K562 (cell line): ENCODE data around the gene TSPOAP1. TPM values are rescaled to one million over a fixed set of nuclear protein-coding genes. Genes with fewer than 3 reads are reported as not detected.

ENCODE experiments used
- BCLAF1 ChIP-seq, 2 experiments: fragments of 450-650 bp in 1 of 2; IDR thresholded peaks; 2 replicates each; pipeline ENCODE4 v1.6.1; 2011 to 2017; ENCODE audit warnings: low read depth in 2 of 2, antibody characterized with exemption in 1 of 2, borderline replicate concordance in 1 of 2, low read length in 1 of 2, mild to moderate bottlenecking in 1 of 2, mixed read lengths in 1 of 2; ENCODE audit not compliant: control insufficient read depth in 1 of 2
- C11orf30 ChIP-seq: fragments of 450-650 bp; IDR thresholded peaks from 2 replicates; pipeline ENCODE4 v1.6.1; 2016; ENCODE audit warnings: low read depth, mild to moderate bottlenecking
- E2F5 ChIP-seq: sonication (generic); formaldehyde crosslinking; IDR thresholded peaks from 2 replicates; pipeline ENCODE4 v1.8.0; 2022; ENCODE audit warnings: mild to moderate bottlenecking, missing genetic modification reagents
- E4F1 ChIP-seq: fragments of 250-450 bp; sonication (Bioruptor Pico); IDR thresholded peaks from 2 replicates; pipeline ENCODE4 v1.5.0; 2021; ENCODE audit warnings: mild to moderate bottlenecking, borderline replicate concordance
- MTF1 ChIP-seq: fragments of 250-450 bp; sonication (Bioruptor Pico); IDR thresholded peaks from 2 replicates; pipeline ENCODE4 v1.9.0; 2021; ENCODE audit warnings: moderate library complexity, mild to moderate bottlenecking, inconsistent platforms, borderline replicate concordance
- NCOA6 ChIP-seq: fragments of 450-650 bp; IDR thresholded peaks from 2 replicates; pipeline ENCODE4 v1.6.1; 2017; ENCODE audit warnings: mild to moderate bottlenecking
- PHB ChIP-seq: fragments of 250-450 bp; sonication (Bioruptor Pico); IDR thresholded peaks from 2 replicates; pipeline ENCODE4 v1.5.0; 2021
- RBM14 ChIP-seq: fragments of 200-400 bp; formaldehyde crosslinking; IDR thresholded peaks from 2 replicates; pipeline ENCODE4 v1.6.1; 2018; ENCODE audit warnings: low read depth, mild to moderate bottlenecking, low read length, moderate library complexity, borderline replicate concordance; ENCODE audit not compliant: insufficient read depth
- RBM39 ChIP-seq: fragments of 200-400 bp; formaldehyde crosslinking; optimal IDR thresholded peaks from 2 replicates; pipeline ENCODE3; 2018; ENCODE audit warnings: low read depth, low read length
- SOX6 ChIP-seq: fragments of 450-650 bp; IDR thresholded peaks from 2 replicates; pipeline ENCODE4 v1.6.1; 2014; ENCODE audit warnings: mild to moderate bottlenecking
- TAF1 ChIP-seq: IDR thresholded peaks from 2 replicates; pipeline ENCODE4 v1.6.1; 2011; ENCODE audit warnings: mild to moderate bottlenecking, low read length, moderate library complexity; ENCODE audit not compliant: insufficient read depth, control insufficient read depth, severe bottlenecking; ENCODE audit errors: extremely low read depth
- U2AF2 ChIP-seq: fragments of 200-400 bp; formaldehyde crosslinking; optimal IDR thresholded peaks from 2 replicates; pipeline ENCODE3; 2017; ENCODE audit warnings: low read depth, mild to moderate bottlenecking, low read length
- ZBTB49 ChIP-seq: sonication (generic); formaldehyde crosslinking; IDR thresholded peaks from 2 replicates; pipeline ENCODE4 v1.8.0; 2022; ENCODE audit warnings: missing genetic modification reagents, mild to moderate bottlenecking, borderline replicate concordance
- ZFPM2 ChIP-seq: fragments of 250-450 bp; sonication (Bioruptor Pico); IDR thresholded peaks from 2 replicates; pipeline ENCODE4 v1.5.1; 2022; ENCODE audit warnings: mild to moderate bottlenecking
- ZNF668 ChIP-seq: fragments of 250-450 bp; sonication (Bioruptor Pico); IDR thresholded peaks from 2 replicates; pipeline ENCODE4 v1.8.0; 2022; ENCODE audit warnings: mild to moderate bottlenecking, inconsistent platforms
- ZNF740 ChIP-seq, 3 experiments: fragments of 200-800 bp in 1 of 3; sonication (Bioruptor generic) in 1 of 3; sonication (generic) in 1 of 3; formaldehyde crosslinking in 1 of 3; IDR thresholded peaks; 2 replicates each; pipeline versions ENCODE4 v1.6.1 to v1.8.0; 2016 to 2022; ENCODE audit warnings: mild to moderate bottlenecking in 2 of 3, missing compliant biosample characterization in 2 of 3, missing genetic modification characterization in 2 of 3, missing genetic modification reagents in 1 of 3
- polyA plus RNA-seq, 8 experiments: library from polyadenylated mRNA; depleted of rRNA in 4 of 8; stranded (reverse) in 5 of 8; unstranded in 3 of 8; fragments of >200 nt; fragmentation: Nextera tagmentation in 2 of 8; fragmentation: Illumina TruSeq in 1 of 8; extraction: Ambion mirVana in 2 of 8; extraction: Trizol in 1 of 8; gene quantifications; 2 replicates each; pipeline versions ENCODE4 v1.2.1 to v1.2.3, GENCODE V29; 2011 to 2014; ENCODE audit warnings: inconsistent platforms in 1 of 8, missing spikeins in 1 of 8
- total RNA-seq, 7 experiments: library from RNA; depleted of rRNA in 6 of 7; stranded (reverse); fragments of >200 nt in 6 of 7; fragmentation: Illumina TruSeq in 2 of 7; extraction: Trizol in 2 of 7; gene quantifications; 2 replicates each; pipeline versions ENCODE4 v1.2.1 to v1.2.3, GENCODE V29; 2011 to 2021; ENCODE audit warnings: low replicate concordance in 1 of 7

Gene TSPOAP1
- total and polyA plus RNA-seq, 9 of the 15 experiments (the other 6 are each of a cell fraction or from before 2014, with no cell fraction given) = 0.87 to 3.9 (median 1.8) TPM; not detected in 2

- TF ChIP-seq RBM39 = no peak
- TF ChIP-seq SOX6 = peak; percentile 67
- TF ChIP-seq MTF1 (CRISPR knock-in tag) = no peak
- TF ChIP-seq TAF1 = peak; percentile 88
- 0 out of 2 replicates have a peak, but pooled peaks have one; percentile 24 for TF ChIP-seq ZBTB49 (CRISPR knock-in tag)
- peak; percentile 98 for TF ChIP-seq C11orf30
- TF ChIP-seq NCOA6 = no peak
- no peak for TF ChIP-seq ZNF668 (CRISPR knock-in tag)
- TF ChIP-seq E4F1 (CRISPR knock-in tag) = no peak
- TF ChIP-seq RBM14 = no peak
- no peak for TF ChIP-seq ZFPM2 (CRISPR knock-in tag)
- TF ChIP-seq BCLAF1 (IDR thresholded peaks at IDR 0.05; ENCODE audit: borderline replicate concordance in 1 of 2, control insufficient read depth in 1 of 2, low read depth in 2 of 2, low read length in 1 of 2) = 0 out of 4 replicates have a peak, but pooled peaks of 1 of the 2 experiments have one; percentile 54
- TF ChIP-seq U2AF2 = no peak
- TF ChIP-seq ZNF740 (CRISPR knock-in tag; IDR thresholded peaks at IDR 0.05) = no peak
- no peak for TF ChIP-seq ZNF740 (tag; IDR thresholded peaks at IDR 0.05)
- TF ChIP-seq E2F5 (CRISPR knock-in tag) = no peak
- no peak for TF ChIP-seq PHB (CRISPR knock-in tag)
These were observed 23.4 kb upstream of the TSPOAP1 start, which contains the start of gene SUPT4H1 (continued) for GRCh38 chr17:58351831-58352595.
